ENCODE data around the gene AFF1. TPM values are rescaled to one million over a fixed set of nuclear protein-coding genes. Genes with fewer than 3 reads are reported as not detected.
"Not testable (repeated sequence)": the region's sequence is repeated elsewhere in the genome, so short reads cannot be mapped to it uniquely, and the experiment has no call there.

Gene AFF1
- total RNA-seq, 1 donor from 2014 or later = 99.9 TPM

- Histone ChIP-seq H3K9me3 (no peaks in the 10 kb centered on the region), H3K27me3 (no peaks in the 10 kb centered on the region), H3K4me1 (peaks cover 61% of the 10 kb centered on the region), H3K4me3 (no peak overlapping the region), H3K36me3 (no peaks in the 10 kb centered on the region), H3K27ac (no peak overlapping the region)
- TF ChIP-seq CTCF (IDR thresholded peaks at IDR 0.05) (no peak), POLR2A (IDR thresholded peaks at IDR 0.05) (no peak), POLR2AphosphoS5 (IDR thresholded peaks at IDR 0.05; ENCODE audit: insufficient read depth in 1 of 2, low read depth in 1 of 2) (no peak)
- DNase-seq (ENCODE audit: extremely low spot score in 2 of 2) = no peak
- intact Hi-C loops (cut with DNase I) = no loop called here
These were observed 131.8 kb downstream of the AFF1 start for GRCh38 chr4:87066403-87067123.

- intact Hi-C loops (cut with DNase I) = no loop called here
- no peak for DNase-seq (ENCODE audit: extremely low spot score in 2 of 2)
- Histone ChIP-seq H3K27me3 (no peaks in the 10 kb centered on the region), H3K4me3 (no peak overlapping the region), H3K4me1 (peaks cover 58% of the 10 kb centered on the region), H3K27ac (no peak overlapping the region), H3K9me3 (no peaks in the 10 kb centered on the region), H3K36me3 (no peaks in the 10 kb centered on the region)
- TF ChIP-seq POLR2AphosphoS5 (IDR thresholded peaks at IDR 0.05; ENCODE audit: insufficient read depth in 1 of 2, low read depth in 1 of 2) = no peak
These were observed 132.5 kb downstream of the AFF1 start for GRCh38 chr4:87067124-87067885.

GRCh38 chr4:87068583-87069021 lies 133.8 kb downstream of the AFF1 start:
- intact Hi-C loops (cut with DNase I) = no loop called here
- H3K4me1 ChIP-seq = peaks cover 70% of the 10 kb centered on the region
- TF ChIP-seq POLR2AphosphoS5 (IDR thresholded peaks at IDR 0.05; ENCODE audit: insufficient read depth in 1 of 2, low read depth in 1 of 2) (no peak), POLR2A (IDR thresholded peaks at IDR 0.05) (no peak), CTCF (IDR thresholded peaks at IDR 0.05) (no peak)
- H3K9me3 ChIP-seq = no peaks in the 10 kb centered on the region
- H3K27me3 ChIP-seq = no peaks in the 10 kb centered on the region
- H3K27ac ChIP-seq = no peak overlapping the region
- H3K36me3 ChIP-seq = no peaks in the 10 kb centered on the region
- DNase-seq (ENCODE audit: extremely low spot score in 2 of 2) = no peak
- H3K4me3 ChIP-seq = no peak overlapping the region

- Histone ChIP-seq H3K4me3 (no peak overlapping the region), H3K9me3 (no peaks in the 10 kb centered on the region), H3K27me3 (no peaks in the 10 kb centered on the region), H3K4me1 (peaks cover 75% of the 10 kb centered on the region), H3K36me3 (no peaks in the 10 kb centered on the region), H3K27ac (no peak overlapping the region)
- TF ChIP-seq POLR2A (IDR thresholded peaks at IDR 0.05) = no peak
- no peak for TF ChIP-seq POLR2AphosphoS5 (IDR thresholded peaks at IDR 0.05; ENCODE audit: insufficient read depth in 1 of 2, low read depth in 1 of 2)
- TF ChIP-seq CTCF (IDR thresholded peaks at IDR 0.05) = no peak
- intact Hi-C loops (cut with DNase I) = no loop called here
- DNase-seq (ENCODE audit: extremely low spot score in 2 of 2) = no peak
These were observed 134.4 kb downstream of the AFF1 start for GRCh38 chr4:87069037-87069742.

- H3K27ac ChIP-seq = no peak overlapping the region
- H3K27me3 ChIP-seq = no peaks in the 10 kb centered on the region
- TF ChIP-seq CTCF (IDR thresholded peaks at IDR 0.05) = no peak
- no peak for TF ChIP-seq POLR2A (IDR thresholded peaks at IDR 0.05)
- no peak for TF ChIP-seq POLR2AphosphoS5 (IDR thresholded peaks at IDR 0.05; ENCODE audit: insufficient read depth in 1 of 2, low read depth in 1 of 2)
- H3K36me3 ChIP-seq = no peaks in the 10 kb centered on the region
- intact Hi-C loops (cut with DNase I) = no loop called here
- no peak for DNase-seq (ENCODE audit: extremely low spot score in 2 of 2)
- H3K4me3 ChIP-seq = no peak overlapping the region
- H3K4me1 ChIP-seq = peaks cover 90% of the 10 kb centered on the region
- H3K9me3 ChIP-seq = no peaks in the 10 kb centered on the region
These were observed 136.6 kb downstream of the AFF1 start for GRCh38 chr4:87071401-87071800.

GRCh38 chr4:87072545-87072944 lies 137.7 kb downstream of the AFF1 start:
- Histone ChIP-seq H3K27ac (peak overlapping the region; percentile 43), H3K4me1 (peaks cover 90% of the 10 kb centered on the region)

More at GRCh38 chr4:87072545-87072944, 137.7 kb downstream of the AFF1 start:
- H3K9me3 ChIP-seq; H3K27me3 ChIP-seq; H3K4me3 ChIP-seq; DNase-seq (ENCODE audit: extremely low spot score in 2 of 2); H3K36me3 ChIP-seq; intact Hi-C loops (cut with DNase I): not testable (repeated sequence)
